ENCODE results near the gene EGFL7.

EGFL7 gene

DNA sequence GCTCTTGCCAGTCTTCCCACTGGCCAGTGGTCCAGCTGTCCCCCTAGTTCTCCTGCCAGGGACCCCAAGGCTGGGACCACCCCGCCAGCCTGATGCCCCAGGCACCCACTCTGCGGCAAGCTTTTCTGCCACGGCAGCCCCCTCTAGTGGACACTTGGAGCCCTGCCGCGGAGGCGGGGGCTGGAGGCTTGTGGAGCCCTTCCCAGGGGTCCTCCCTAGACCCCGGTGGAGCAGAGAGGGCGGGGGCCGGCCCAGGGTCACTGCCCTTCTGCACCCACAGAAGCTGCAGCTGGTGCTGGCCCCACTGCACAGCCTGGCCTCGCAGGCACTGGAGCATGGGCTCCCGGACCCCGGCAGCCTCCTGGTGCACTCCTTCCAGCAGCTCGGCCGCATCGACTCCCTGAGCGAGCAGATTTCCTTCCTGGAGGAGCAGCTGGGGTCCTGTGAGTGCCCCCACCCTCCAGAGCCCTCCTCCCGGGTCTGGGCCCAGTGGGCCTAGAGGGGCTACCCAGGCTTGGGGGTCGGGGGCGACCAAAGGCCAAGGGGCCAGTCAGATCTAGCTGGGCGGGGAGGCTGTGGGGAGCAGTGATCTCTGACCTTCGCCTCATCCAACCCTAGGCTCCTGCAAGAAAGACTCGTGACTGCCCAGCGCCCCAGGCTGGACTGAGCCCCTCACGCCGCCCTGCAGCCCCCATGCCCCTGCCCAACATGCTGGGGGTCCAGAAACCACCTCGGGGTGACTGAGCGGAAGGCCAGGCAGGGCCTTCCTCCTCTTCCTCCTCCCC lies 9.1 kb downstream of the EGFL7 start:
- no peak for DNase-seq (ENCODE audit: insufficient read length, low spot score)
- no peak for FAIRE-seq

DNA sequence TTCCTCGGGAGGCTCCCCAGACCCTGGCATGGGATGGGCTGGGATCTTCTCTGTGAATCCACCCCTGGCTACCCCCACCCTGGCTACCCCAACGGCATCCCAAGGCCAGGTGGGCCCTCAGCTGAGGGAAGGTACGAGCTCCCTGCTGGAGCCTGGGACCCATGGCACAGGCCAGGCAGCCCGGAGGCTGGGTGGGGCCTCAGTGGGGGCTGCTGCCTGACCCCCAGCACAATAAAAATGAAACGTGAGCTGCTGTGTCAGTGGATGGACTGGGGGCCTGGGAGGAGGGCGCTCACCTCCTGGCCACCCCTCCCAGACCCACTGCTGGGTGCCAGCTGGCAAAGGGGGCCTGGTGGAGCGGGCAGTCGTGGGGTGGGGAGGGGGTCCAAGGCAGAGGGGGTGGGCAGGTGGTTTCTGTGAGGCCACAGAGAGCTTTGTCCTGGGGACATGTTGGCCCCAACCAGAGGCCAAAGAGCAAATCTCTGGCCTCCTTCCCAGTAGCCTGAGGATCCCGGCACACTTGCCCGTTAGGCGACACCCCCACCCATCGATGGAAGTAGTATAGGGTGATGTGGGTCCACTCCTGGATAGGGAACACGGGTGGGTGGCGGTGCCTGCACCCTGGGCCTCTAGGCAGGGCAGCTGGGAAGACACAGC lies 9.8 kb downstream of the EGFL7 start:
- DNase-seq (ENCODE audit: insufficient read length, low spot score) (no peak), FAIRE-seq (no peak)

DNA sequence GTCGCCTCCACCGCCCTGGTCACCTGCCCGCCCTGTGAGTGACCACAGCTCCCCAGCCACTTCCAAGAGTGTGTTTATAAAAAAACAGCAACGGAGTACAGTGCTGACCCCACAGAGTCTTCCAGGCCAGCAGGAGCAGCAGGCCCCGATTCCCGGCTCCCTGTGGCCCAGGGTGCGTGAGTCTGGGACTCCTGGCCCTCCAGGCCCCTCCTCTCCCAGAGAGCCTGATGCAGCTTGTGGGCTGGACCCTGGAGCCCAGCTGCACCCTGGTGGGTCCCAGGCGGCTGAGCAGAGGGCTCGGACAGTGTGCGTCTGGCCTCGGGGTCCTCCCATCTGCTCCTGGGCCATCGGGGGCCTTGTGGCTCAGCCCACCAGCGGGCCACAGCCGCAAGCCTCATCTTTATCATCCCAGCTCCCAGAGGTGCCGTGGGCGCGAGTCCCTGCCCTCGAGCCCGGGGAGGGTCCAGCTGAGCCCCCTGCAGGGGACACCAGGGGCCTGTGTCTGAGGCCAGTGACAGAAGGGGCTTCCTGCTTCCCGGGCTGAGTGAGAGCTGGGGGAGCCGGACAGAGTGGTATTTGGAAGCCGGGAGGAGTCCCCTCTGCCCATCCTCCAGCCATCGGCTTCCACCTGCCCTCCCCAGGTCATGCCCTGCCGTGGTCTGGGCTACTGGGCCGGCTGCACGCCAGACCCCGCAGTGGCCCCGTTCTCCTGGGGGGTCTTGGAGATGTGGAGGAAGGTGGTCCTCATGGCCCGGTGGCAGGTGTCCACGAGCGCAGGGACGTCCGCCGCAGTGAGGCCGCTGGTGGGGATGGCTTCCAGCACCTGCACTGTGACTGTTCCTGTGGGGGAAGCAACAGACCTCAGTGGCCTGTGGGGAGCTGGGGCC lies 10.6 kb downstream of the EGFL7 start:
- DNase-seq (ENCODE audit: insufficient read length, low spot score) (no peak), FAIRE-seq (no peak)

DNA sequence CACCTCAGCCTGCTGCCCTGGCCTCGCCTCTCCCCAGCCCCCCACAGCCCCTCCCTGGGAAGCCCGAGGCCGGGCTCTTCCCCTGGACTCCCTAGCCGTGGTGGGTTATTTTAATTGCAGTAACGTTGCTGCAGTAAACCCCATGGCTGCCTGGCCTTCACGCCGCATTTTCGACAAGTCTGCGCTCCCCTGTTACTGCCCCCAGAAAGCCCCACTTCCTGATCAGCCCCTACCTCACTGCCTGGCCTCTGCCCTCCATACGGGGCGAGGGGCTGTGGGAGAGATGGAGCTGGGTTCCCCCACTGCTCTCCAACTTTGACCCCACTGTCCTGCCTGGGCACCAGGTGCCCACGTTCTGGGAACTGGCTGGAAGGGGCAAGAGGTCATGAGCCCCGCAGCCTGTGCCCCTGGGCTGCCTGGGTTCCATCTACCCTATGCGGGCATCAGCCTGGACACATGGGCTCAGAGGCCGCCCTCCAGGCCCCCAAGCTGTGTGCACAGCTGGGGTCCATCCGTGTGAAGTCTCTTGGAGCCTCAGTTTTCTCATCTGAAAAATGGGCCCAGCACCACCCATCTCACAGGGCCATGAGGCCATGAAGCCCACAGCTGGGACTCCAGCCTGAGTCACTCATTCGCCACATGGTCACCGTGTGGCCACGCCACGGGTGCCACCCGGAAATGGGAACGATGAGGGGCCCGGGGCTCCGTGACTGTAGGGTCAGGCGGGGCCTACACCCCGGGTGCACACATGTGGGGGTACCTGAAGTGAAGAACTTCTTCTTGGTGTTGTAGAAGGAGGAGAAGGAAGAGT lies 11.5 kb downstream of the EGFL7 start:
- DNase-seq (ENCODE audit: insufficient read length, low spot score): no peak
- FAIRE-seq: no peak

DNA sequence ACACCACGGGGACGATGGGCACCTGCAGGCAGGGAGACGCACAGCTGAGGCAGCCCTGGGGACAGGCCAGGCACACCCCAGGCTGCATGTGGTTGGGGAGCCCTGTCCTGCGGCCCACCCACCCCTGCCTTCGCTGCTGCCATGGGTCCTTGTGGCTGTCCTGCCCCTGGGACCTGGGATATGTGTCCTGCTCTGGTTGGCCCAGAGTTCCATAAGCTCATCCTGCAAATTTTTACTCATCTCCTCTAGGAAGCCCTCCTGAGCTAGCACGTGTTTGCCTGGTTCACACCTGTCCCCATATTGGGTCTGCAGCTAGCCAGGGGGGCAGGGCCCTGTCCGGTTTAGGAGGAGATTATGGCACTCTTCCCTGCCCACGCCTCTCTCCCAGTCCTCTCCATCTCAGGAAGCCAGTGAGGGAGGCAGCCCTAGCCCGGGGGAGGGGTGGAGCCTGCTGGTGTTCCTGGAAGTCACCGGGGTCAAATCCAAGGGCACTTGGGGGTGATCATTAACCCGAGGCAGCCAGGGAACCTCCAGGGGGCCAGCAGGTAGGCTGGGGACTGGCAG lies 12.2 kb downstream of the EGFL7 start:
- DNase-seq (ENCODE audit: insufficient read length, low spot score) (no peak), FAIRE-seq (no peak)

DNA sequence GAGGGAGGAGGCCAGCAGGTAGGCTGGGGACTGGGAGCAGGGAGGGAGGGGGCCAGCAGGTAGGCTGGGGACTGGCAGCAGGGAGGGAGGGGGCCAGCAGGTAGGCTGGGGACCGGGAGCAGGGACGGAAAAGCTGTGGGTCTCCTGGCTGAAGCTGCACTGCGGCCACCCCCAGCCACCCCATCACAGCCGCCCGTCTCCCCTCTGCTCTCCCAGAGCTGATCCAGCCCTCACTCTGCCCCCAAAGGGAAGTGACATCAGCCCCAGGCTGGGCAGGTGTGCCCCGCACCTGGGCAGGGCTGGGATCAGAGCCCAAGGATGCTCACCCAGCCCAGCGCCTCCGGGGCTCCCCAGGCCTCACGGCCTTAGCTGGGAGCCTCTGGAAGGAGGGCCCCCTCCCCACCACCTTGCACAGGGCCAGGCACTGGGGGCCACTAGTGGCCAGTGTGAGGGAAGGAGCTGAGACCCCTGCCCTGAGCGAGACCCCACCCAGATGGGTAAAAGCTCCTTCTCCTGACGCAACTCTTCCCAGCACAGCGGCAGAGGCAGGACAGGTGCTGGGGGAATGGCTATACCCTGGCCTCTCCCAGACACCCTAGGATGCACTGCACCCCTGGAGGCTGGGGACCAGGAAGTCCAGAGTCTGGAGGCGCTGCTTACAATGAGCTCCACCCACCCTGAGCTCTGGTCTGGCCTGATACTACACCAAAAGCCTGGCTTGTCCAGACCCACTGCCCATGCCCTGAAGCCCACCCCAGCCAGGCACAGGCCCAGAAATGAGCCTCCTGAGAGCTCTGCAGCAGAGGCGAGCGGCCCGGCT lies 13.0 kb downstream of the EGFL7 start:
- FAIRE-seq (no peak), DNase-seq (ENCODE audit: insufficient read length, low spot score) (no peak)

DNA sequence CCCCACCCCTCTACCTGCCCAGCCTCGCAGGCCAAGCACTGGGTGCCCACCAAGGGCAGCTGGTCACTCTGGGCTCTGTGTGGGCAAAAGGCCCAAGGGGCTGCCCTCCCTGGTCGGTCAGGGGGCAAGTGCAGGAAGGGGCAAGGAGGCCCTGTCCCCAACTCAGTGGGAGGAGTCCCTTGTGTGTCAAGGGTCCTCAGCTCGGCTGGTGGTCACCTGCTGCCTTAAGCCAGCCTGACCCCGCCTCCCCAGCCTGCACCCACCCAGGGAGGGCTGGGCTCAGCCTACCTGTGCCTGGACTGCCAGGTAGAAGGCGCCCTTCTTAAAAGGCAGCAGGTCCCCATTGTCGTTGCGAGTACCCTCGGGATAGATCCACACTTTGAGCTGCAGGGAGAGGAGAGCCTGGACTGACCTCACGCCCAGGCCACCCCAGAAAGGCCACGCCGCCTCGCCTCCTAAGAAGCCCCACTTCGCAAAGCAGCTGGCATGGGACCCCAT lies 13.6 kb downstream of the EGFL7 start:
- FAIRE-seq (no peak), DNase-seq (ENCODE audit: insufficient read length, low spot score) (no peak)

DNA sequence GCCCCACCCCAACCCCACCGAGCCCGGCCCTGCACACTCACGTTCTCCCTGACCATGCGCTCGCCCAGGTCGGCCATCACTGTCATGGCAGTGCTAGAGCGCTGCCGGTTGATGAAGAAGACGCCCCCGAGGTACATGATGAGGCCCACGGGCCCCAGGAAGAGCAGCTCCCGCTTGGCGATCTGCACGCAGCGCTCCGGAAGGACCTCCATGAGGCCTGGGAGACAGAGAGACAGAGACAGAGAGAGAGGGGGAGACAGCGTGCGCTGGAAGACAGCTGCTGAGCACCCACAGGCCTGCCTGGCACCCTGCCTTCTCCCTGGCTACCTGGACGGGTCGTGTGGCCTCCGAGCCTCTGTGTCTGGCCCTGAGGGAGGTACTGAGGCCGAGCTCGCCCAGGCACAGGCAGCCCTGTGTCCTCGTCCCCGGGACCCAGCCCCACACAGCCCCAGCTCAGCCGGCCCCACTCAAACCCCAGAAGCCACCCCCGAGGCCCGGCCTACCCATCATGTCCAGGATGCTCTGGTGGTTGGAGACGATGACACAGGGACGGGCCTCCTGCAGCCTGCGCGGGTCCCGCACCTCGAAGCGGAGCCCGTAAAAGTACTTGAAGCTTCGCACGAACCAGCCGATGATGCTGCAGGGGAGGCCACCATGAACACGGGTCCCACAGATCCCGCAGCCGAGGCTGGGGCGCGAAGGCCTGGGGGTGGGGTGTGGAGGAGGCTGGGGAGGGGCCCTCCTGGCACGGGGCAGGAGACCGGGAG lies 14.4 kb downstream of the EGFL7 start:
- no peak for FAIRE-seq

DNA sequence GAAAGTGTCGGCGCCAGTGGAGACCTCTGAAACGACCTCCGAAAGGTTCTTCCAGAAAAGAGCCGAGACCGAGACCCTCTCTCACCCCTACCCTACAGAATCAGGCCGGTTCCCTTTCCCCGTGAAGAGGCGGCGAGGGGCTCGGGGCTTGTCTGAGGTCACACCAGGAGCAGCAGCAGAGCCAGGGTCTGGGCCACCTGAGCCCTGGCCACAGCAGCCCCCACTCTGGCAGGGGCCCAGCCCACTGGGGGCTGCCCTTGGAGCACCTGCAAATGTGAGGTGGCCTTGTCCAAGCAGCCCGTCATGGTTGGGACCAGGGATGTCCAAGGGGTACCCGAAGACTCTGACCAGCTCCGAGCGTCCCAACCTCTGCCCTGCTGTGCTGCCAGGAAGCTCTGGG lies 15.3 kb downstream of the EGFL7 start:
- FAIRE-seq: no peak
- DNase-seq (ENCODE audit: insufficient read length, low spot score): no peak

More for the DNA sequence above, 14.4 kb downstream of the EGFL7 start:
- DNase-seq (ENCODE audit: insufficient read length, low spot score): no peak

DNA sequence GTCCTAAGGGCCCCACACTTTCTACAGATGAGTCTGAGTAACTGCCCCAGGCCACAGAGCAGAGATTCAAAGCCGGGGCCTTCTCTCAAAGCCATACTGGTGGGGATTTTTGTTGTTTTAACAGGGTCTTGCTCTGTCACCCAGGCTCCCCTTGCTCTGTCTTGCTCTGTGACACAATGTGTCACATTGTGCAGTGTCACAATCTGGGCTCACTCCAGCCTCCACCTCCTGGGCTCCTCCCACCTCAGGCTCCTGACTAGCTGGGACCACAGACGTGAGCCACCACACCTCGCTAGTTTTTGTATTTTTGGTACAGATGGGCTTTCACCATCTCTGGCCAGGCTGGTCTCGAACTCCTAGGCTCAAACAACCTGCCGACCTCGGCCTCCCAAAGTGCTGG lies 15.9 kb downstream of the EGFL7 start:
- no peak for DNase-seq (ENCODE audit: insufficient read length, low spot score)
- FAIRE-seq: no peak

DNA sequence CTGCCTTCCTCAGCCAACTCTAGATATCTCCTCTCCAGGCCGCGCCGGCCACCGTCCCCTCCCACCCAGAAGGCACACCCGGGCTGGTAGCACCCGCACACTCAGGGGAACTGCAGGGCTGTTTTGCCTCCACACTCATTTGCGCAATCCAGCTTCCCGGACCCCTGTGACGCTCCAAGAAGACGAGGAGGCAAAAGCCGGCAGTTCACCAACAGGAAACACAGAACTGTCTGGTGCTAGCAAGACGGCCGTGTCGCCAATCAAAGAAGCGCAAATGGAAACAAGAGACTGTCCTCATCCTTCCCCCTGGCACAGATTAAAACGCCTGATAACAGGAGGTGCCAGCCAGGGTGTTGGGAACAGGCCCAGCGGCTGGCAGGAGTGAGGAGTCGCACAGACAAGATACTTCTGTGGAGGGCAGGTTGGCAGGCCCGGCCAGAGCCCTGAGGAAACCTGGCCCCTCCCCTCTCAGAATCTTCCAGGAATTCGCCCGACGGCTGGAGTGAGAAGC lies 16.8 kb downstream of the EGFL7 start:
- no peak for FAIRE-seq
- DNase-seq (ENCODE audit: insufficient read length, low spot score): no peak

DNA sequence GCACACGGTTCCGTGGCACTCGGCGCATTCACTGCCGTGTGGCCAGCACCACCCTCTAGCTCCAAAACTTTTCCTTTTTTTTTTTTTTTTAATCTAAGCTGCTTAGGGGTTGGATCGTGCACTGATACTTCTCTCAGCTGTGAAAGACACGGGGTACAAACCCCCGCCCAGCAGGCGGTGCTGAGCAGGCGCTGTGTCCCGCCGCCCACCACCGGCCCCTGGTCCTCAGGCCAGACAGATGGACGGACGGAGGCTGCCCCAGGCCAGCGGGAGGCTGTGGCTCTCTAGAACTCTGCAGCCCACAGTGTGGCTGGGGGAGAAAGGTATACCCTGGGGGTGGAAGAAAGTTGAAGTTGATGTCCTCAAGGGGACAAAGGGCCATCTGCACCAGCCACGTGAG lies 18.3 kb downstream of the EGFL7 start:
- no peak for FAIRE-seq

DNA sequence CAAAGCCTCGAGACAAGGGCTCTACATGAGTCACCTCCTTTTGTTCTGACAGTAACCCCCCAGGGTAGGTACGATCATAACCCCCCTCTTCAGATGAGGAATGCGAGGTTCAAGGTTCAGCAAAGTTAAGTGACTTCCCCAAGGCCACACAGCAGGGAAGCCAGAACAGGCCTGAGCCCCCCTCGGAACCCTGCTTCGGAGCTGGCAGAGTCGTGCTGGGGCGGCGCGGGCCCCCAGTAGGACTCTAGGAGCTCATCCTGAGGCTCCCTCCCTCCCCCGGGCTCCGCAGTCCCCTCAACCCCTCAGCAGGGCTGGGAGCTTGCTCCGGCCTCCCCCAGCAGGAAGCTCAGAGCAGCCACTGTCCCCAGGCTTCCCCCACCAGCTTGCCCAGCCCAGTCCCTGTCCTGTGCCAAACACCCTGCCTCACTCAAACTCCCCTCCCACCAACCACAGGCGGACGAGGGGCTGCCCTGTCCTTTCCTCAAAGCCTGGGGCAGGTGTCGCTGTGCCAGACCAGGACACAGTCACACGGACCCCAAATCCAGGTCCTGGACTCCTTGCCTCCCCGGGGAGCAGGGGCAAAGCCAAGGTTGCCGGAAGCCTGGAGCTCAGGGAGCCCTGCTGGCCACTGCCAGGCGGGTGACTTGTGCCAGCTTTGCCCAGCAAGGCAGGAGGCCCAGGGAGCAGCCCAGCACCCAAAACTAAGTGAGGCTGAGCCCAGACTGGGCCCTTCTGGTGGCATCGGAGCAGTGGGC lies 19.4 kb downstream of the EGFL7 start:
- FAIRE-seq: no peak
- no peak for DNase-seq (ENCODE audit: insufficient read length, low spot score)

More for the DNA sequence above, 18.3 kb downstream of the EGFL7 start:
- no peak for DNase-seq (ENCODE audit: insufficient read length, low spot score)

DNA sequence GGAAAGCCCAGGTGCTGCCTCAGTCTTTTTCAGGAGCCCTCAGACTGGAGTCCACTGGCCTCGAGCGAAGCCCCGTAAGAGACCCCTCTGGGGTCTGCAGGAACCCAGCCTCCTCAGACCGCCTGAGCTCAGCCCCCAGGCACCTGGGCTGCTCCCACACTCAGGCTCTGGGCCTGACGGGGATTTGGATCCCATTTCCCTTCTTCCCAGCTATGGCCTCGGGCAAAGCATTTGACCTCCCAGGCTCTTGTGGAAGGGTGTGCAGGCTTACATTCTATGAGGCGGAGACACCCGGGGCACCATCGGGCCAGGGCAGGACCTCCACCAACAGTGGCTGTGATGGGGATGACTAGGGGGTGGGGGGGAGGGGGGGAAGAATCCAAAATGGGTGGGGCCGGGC lies 20.0 kb downstream of the EGFL7 start:
- FAIRE-seq (no peak), DNase-seq (ENCODE audit: insufficient read length, low spot score) (no peak)

DNA sequence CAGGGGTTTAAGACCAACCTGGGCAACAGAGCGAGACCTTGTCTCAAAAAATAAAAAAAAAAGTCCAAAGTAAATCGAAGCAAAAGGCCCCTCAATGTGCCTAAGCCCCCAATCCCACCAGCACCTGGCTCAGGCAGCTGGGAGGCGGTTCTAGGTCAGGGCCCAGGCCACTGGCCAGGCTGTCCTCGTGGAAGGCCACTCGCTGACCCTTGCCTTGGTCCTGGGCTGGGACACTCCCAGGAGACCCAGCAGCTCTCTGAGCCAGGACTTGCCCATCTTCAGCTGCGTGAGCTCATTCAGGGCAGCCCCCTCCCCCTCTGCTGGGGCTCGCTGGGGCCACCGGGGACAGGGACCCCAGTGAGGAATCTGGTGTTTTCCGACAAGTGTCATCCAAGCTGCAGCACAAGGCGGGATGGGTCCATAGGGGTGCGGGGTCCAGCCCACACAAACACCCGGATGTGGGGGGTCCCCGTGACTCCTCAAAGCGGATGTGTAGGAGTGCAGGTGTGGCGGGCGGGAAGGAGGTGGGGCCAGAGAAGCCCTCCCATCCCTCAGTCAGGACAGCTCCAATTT lies 20.5 kb downstream of the EGFL7 start:
- DNase-seq (ENCODE audit: insufficient read length, low spot score) (no peak), FAIRE-seq (no peak)

DNA sequence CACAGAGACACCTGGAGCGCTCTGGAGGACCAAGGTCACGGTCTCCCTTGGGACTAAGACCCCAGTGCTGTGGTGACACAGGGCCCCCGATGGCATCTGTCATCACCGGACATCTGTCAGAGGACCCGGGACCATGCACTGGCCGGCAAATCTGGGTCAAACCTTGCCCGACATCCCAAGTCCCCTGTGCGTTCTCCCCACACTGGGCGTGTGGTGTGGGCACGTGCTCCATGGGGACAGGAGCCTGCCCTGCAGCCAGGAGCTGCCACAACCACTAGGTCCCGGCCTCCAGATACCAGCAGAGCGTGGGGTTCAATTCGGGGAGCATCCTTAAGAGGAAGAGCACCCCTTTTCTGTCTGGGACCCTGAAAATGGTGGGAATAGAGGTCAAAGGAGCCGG lies 21.0 kb downstream of the EGFL7 start:
- no peak for FAIRE-seq
- DNase-seq (ENCODE audit: insufficient read length, low spot score): no peak

DNA sequence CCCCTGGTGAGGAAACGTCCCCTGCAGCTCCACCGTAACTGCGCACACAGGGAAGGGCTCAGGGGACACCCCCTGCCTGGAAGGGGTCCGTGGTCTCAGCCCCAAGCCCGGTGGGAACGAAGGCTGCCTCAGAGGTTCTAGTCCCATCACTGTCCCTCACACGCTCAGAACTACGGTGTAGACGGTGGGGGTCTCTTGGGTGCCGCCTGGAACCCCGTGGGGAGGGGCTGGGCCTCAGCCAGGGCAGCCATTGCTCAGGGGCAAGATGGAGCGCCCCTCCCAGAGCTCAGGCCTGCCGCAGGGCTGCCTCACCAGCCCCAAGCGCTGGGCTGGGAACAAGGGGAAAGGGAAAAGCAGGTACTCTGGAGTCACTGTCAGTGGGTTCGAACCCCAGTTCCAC lies 21.6 kb downstream of the EGFL7 start:
- DNase-seq (ENCODE audit: insufficient read length, low spot score): no peak
- FAIRE-seq: no peak

Measured in HTR-8/SVneo (cell line).